HG03135 (cell line): Measurements from ENCODE around the gene PSMA7.

Experiments used
- ATAC-seq: cut with Tn5 transposase; IDR thresholded peaks from one replicate; pipeline ENCODE4 v1.9.1; 2021; ENCODE audit warnings: mild to moderate bottlenecking, moderate library complexity; ENCODE audit not compliant: unreplicated experiment

The PSMA7 gene

DNA sequence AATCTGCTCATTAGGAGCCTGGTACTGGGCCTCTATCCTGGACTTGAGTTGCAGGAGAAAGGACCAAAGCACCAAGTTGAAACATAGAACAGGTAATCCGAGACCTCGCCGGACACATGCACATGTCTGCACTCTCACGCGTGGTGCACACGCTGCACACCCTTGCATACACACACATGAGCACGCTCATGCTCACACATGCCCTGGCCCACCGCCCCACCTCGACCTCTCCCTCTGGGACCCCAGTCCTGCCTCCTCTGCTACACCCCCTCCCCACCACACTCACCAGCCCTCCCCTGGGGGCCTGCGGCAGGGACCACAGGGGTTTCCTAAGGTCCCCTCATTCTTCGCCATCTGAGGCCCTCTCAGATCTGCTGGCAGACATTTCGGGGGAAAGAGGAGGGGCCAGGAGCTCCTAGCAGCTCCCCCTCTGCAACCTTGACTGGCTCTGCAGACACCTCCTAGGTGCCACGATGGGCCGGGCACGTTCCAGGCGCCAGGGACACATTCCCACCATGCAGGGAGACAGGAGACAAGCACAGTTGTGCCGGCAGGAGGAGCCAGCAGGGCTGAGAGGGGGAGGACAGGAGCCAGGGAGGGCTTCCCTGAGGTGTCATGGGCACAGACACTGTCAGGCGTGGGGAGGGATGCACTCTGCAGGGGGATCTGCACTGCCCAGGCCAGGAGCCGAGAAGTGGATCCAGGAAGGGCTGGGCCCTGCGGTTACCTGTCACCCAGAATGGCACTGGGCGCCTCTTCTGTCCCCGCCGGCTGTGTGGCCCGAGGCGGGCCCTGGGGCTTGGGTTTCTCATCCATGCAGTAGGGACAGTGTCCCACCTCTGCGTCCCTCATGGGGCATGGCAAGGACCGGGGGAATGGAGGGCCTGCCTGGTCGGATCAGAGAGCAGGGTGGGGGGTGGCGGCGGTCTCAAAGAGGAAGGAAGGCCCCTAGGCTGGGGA lies 46.5 kb downstream of the PSMA7 start:
- no peak for ATAC-seq

- no peak for ATAC-seq
Observed at GRCh38 chr20:62089393-62089792, 53.8 kb downstream of the PSMA7 start.

GRCh38 chr20:62088258-62089127 lies 54.7 kb downstream of the PSMA7 start:
- ATAC-seq = no peak

DNA sequence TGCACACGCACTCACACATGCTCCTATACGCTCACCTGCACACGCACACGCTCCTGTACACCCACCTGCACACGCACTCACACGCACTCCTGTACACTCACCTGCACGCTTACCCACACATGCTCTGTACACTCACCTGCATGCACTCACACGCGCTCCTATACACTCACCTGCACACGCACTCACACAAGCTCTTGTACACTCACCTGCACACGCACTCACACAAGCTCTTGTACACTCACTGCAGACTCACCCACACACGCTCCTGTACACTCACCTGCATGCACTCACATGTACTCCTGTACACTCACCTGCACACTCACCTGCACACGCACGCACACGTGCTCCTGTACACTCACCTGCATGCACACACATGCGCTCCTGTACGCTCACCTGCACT lies 55.6 kb downstream of the PSMA7 start:
- no peak for ATAC-seq

DNA sequence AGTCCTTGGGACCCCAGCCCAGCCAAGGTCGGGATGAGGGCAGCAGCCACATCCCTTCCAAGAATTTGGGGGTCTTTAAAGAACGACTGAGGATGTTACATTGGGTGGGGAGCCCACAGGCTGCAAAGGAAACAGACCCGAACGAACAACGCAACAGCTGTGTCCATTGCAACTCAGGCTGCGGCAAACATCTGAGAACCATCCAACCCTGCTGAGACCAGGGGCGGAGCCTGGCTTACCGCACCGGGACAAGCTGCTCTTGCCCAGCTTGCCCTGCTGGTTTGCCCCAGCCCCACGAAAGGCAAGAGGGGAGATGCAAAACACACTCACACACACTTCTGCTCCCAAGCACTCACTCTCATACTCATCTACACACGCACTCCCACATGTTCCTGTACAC lies 56.0 kb downstream of the PSMA7 start:
- no peak for ATAC-seq
